Effector memory CD8-positive, alpha-beta T cell (primary cell): ENCODE measurements around the gene BMP5.

Source experiments
- ATAC-seq: fragments of 150-1000 bp; cut with Tn5 transposase; replicated peaks from 2 replicates; pipeline ENCODE4 v1.10.0; 2021; ENCODE audit warnings: mild to moderate bottlenecking, moderate library complexity
- DNase-seq, 3 experiments: peaks; one replicate each; pipeline ENCODE4 v3.0.0; 2021
- H3K27ac Mint-ChIP-seq, 2 donors: one replicate each; pipeline ENCODE4 v1.8.0; 2022; ENCODE audit warnings: mild to moderate bottlenecking in 2 of 2, mixed read lengths in 2 of 2, moderate library complexity in 2 of 2
- H3K27me3 Mint-ChIP-seq, 2 donors: one replicate each; pipeline ENCODE4 v1.8.0; 2022; ENCODE audit warnings: mixed read lengths in 2 of 2
- H3K36me3 Mint-ChIP-seq: one replicate; pipeline ENCODE4 v1.8.0; 2022; ENCODE audit warnings: mild to moderate bottlenecking, moderate library complexity, mixed read lengths; ENCODE audit not compliant: insufficient read depth
- H3K4me1 Mint-ChIP-seq, 2 donors: one replicate each; pipeline ENCODE4 v1.8.0; 2022; ENCODE audit warnings: low read depth in 2 of 2, mixed read lengths in 2 of 2
- H3K4me3 Mint-ChIP-seq, 2 donors: one replicate each; pipeline ENCODE4 v1.8.0; 2022; ENCODE audit warnings: mild to moderate bottlenecking in 2 of 2, mixed read lengths in 2 of 2, moderate library complexity in 2 of 2
- H3K9me3 Mint-ChIP-seq, 2 donors: one replicate each; pipeline ENCODE4 v1.8.0; 2022; ENCODE audit warnings: mixed read lengths in 2 of 2

Gene BMP5

DNA sequence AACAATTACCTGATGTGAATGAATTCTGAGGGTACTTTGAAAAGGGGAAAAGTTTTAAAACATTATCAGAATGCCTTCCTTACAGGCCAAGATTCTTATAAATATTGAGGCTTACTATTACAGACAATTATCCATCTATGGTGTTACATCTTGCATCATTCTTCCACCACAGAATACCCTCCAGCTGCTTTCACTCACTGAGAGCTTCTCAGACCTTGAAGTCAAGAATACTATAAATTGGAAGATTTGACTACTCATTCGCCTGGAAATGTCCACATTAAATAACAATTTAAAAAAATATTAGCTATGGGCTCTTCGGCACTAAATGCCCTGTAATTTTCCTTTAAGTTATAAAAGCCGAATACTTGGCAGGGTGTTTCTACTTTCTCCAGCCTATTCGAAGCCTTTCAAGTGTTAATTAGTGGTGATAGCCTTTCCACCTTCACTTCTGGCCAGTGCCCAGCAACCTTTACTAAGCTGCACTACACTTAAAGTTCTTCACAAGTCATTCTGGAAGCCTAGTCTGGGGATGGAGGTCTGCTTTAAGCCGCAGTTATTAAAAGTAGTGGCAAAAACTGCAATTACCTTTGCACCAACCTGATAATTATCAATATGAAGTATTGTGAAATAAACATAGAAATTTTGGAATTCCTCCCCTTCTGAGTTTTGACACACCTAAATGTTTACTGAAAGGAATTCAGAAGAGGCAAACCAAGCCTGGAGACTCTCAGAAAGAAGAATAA is 100.9 kb downstream of the BMP5 start:
- H3K4me1 Mint-ChIP-seq: no peaks in the 10 kb centered on the region
- H3K4me3 Mint-ChIP-seq: no peak overlapping the region
- H3K27me3 Mint-ChIP-seq: no peaks in the 10 kb centered on the region
- H3K27ac Mint-ChIP-seq: no peak overlapping the region
- ATAC-seq (no peak), DNase-seq (no peak)
- no peaks in the 10 kb centered on the region for H3K36me3 Mint-ChIP-seq
- peaks cover 4 to 12% of the 10 kb centered on the region in 2 donors for H3K9me3 Mint-ChIP-seq

DNA sequence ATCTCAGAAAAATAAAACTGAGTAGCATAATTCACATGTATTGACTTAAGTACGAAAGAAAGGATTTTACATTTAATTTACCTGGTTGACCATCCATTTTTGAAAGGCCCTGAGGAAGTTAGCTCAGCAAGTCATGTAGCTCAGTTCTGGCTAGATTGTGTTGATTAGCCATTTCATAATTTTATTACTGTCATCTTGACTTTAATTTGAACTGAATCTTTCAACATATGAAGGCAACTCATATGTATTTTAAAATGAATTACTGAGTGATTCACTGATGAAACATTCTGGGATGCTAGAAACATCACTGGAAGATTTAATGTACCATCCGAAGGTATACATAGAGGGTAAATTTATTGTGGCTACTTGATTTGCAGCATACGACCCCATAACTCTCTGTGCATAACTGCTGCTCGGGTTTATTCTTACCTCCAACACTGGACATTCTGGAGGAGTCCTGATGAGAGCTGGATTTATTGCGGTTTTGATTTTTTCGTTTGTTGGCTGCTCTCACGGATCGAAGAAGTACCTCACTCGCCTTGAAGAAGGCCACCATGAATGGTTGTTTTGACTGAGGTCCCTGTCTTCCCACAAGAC is 101.7 kb downstream of the BMP5 start:
- DNase-seq: no peak
- H3K4me3 Mint-ChIP-seq: no peak overlapping the region
- no peaks in the 10 kb centered on the region for H3K27me3 Mint-ChIP-seq
- no peaks in the 10 kb centered on the region for H3K4me1 Mint-ChIP-seq
- H3K36me3 Mint-ChIP-seq: no peaks in the 10 kb centered on the region
- no peak for ATAC-seq
- H3K9me3 Mint-ChIP-seq: peaks cover 4 to 12% of the 10 kb centered on the region in 2 donors
- no peak overlapping the region for H3K27ac Mint-ChIP-seq

DNA sequence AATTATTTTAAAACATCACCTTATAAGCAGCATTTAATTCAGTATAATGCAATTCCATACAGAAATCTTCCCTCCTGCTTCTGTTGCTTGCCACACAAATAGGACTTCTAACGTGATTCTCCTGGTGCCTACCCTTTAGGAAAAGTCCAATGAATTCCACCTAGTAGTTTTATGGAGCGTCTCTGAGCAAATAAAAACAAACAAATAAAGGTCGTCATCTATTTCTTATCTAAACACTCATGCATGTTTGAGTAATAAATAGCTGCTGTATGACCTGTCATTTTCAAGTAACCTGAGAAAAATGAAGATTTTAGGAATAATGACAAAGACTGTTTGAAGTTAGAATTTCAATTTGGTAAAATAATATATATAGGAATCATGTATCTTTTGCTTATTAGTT is 102.7 kb downstream of the BMP5 start:
- peaks cover 0 to 6% of the 10 kb centered on the region in 2 donors for H3K9me3 Mint-ChIP-seq
- H3K27ac Mint-ChIP-seq: no peak overlapping the region
- H3K36me3 Mint-ChIP-seq: no peaks in the 10 kb centered on the region
- DNase-seq (no peak), ATAC-seq (no peak)
- no peaks in the 10 kb centered on the region for H3K4me1 Mint-ChIP-seq
- H3K4me3 Mint-ChIP-seq: no peak overlapping the region
- H3K27me3 Mint-ChIP-seq: no peaks in the 10 kb centered on the region

DNA sequence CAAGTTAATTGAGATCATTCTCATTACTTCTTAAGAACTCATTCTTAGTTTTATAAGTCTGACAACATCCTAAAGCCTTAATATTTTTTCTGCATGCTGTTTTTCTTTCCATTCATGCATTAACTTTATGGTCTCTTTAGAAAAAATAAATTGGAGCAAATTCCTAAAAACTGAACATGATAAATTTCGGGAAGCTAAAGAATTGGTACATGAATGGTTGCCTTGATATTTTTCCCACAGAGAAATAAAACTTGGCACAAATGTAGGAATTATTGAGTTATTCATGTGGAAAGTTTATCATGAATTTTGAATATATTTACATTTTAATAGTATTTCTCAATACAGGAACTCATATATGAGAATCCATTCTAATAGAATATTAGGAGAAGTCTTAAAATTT is 115.9 kb downstream of the BMP5 start:
- no peaks in the 10 kb centered on the region for H3K4me1 Mint-ChIP-seq
- ATAC-seq: no peak
- H3K27me3 Mint-ChIP-seq: no peaks in the 10 kb centered on the region
- peaks cover 7 to 18% of the 10 kb centered on the region in 2 donors for H3K9me3 Mint-ChIP-seq
- H3K27ac Mint-ChIP-seq: no peak overlapping the region
- H3K36me3 Mint-ChIP-seq: no peaks in the 10 kb centered on the region
- no peak overlapping the region for H3K4me3 Mint-ChIP-seq
- no peak for DNase-seq

DNA sequence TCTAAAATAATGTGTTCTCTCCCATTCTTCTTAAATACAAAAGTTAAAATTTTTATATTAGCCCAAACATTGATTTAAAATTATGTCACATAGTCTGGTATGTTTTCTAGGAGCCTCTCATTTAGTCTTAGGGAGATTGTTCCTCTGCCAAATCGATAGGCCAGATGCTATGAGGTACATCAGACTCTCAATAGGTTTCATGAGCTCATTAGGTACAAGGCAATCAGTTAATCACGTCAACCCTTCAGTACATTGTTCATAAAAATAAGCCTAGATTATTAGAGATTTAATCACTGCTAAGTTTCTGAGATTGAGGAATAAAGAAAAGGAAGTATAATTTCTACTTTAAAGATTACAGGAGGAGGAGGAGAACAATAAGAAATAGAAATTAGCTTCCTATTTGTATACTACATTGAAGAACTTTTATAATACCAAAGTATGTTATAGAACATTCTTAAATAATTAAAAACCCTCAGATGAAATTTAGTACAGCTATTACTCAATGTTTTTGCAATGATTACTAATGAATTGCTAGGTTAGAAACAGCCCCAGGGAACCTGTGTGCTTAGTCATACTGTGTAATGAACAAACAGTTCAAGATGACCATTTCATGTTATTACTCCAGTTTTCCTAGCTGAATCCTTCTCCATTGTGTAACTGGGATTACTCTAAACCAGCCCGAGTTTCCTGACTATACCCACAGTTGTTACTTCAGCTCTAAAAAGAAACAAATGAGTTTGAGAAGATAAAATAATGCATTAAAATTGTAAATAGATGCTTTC is 117.0 kb downstream of the BMP5 start:
- no peak overlapping the region for H3K27ac Mint-ChIP-seq
- DNase-seq (no peak), ATAC-seq (no peak)
- H3K4me1 Mint-ChIP-seq: no peaks in the 10 kb centered on the region
- peaks cover 8 to 18% of the 10 kb centered on the region in 2 donors for H3K9me3 Mint-ChIP-seq
- no peak overlapping the region for H3K4me3 Mint-ChIP-seq
- H3K27me3 Mint-ChIP-seq: no peaks in the 10 kb centered on the region
- no peaks in the 10 kb centered on the region for H3K36me3 Mint-ChIP-seq

DNA sequence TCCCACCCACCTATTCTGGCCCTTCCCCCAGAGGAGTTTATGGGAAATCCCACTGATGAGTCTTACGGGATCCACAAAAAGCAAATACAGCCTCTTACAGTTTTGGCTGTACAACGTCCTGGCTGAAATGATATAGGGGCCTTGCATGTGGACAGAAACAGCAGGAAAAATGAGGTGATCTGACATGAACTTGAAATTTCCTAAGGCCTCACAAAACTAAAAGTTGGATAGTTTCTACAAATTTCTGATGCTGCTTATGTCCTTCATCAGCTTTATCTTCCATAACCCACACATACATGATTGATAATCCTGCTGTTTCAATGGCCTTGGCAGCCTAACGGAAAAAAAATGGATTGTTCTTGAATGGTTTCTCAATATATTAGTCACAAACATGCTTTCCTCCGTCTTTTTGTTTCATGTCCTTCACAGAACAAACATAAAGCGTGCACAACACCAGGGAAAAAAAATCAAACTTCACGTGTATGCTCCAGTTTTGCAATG is 118.8 kb downstream of the BMP5 start:
- Mint-ChIP-seq H3K4me3 (no peak overlapping the region), H3K4me1 (no peaks in the 10 kb centered on the region), H3K27me3 (no peaks in the 10 kb centered on the region), H3K36me3 (no peaks in the 10 kb centered on the region), H3K9me3 (peaks cover 7 to 17% of the 10 kb centered on the region in 2 donors), H3K27ac (no peak overlapping the region)
- DNase-seq (no peak), ATAC-seq (no peak)

DNA sequence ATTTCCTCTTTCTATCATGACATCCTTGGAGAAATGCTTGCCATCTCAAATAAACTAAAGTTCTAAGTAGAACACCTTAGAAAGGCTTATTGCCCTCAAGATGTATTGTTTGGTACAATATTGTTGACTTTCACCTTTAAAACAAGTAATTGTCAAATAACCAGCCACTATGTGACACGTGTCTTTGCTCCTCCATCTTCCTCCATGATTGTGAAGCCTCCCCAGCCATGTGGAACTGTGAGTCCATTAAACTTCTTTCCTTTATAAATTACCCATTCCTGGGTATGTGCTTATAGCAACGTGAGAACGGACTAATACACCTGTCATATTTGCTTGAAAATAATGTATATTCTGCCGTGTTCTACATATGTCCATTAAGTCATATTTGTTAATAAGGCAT is 126.5 kb downstream of the BMP5 start:
- Mint-ChIP-seq H3K9me3 (peaks cover 11 to 27% of the 10 kb centered on the region in 2 donors), H3K27me3 (no peaks in the 10 kb centered on the region), H3K27ac (no peak overlapping the region), H3K4me1 (no peaks in the 10 kb centered on the region), H3K4me3 (no peak overlapping the region), H3K36me3 (no peaks in the 10 kb centered on the region)
- no peak for ATAC-seq
- no peak for DNase-seq

DNA sequence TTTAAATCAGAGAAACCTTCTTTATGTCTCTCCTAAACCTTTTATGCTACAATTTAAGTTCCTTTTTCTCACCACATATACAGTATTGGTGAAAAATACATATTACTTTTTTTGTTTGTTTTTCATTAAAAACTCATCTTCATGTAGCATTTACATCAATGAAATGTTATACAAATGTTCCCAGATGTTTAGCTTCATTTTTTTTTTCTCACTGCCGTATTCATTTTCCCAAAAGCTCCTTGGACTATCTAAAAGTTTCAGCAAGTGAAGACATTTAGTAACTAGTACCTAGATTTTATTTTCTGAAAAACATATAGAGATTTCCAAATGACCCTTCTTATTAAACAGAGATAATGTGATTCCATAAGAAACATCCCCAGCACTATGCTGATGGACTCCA is 128.9 kb downstream of the BMP5 start:
- H3K27ac Mint-ChIP-seq: no peak overlapping the region
- DNase-seq: no peak
- no peaks in the 10 kb centered on the region for H3K36me3 Mint-ChIP-seq
- no peak for ATAC-seq
- no peaks in the 10 kb centered on the region for H3K27me3 Mint-ChIP-seq
- no peaks in the 10 kb centered on the region for H3K4me1 Mint-ChIP-seq
- H3K9me3 Mint-ChIP-seq: peaks cover 12 to 27% of the 10 kb centered on the region in 2 donors
- no peak overlapping the region for H3K4me3 Mint-ChIP-seq

DNA sequence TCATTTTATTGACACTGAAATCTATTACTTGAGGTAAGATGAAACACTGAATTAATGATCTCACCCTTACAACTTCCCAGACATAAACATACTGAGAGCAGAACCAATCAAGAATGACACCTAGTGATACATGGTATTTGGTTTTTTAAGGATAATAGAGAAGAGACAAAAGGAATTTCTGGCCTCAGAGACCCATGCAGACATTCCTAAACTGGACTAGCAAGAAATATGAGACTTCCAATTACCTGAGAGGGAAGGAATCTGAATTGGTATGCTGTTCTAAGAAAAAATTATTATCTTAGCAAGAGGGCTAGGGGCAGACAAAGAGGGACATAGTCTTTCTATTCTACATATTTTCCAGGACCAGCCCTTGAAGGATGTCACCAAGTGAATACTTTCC is 141.1 kb downstream of the BMP5 start:
- Mint-ChIP-seq H3K27me3 (no peaks in the 10 kb centered on the region), H3K4me3 (no peak overlapping the region), H3K36me3 (no peaks in the 10 kb centered on the region), H3K4me1 (no peaks in the 10 kb centered on the region), H3K27ac (no peak overlapping the region), H3K9me3 (peaks cover 11 to 20% of the 10 kb centered on the region in 2 donors)
- DNase-seq: no peak
- no peak for ATAC-seq

DNA sequence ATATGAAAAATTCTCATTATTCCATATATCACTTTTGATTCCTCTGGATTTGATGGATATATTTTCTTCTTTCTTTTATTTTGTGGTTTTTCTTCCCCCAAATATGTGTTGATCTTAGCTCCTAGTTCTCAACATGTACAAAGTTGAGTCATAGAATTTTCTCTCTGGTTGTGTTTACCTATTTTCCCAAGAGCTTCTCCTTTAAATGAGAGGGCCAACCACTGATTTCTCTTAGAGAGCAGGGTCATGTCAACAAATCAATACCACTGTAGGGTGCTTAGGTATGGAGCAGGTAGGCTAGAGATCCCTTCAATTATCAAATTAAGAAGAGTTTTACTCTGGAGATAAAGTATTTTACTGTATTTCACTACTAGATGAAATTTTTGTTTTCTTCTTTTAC is 145.7 kb downstream of the BMP5 start:
- no peak overlapping the region for H3K27ac Mint-ChIP-seq
- H3K36me3 Mint-ChIP-seq: no peaks in the 10 kb centered on the region
- no peaks in the 10 kb centered on the region for H3K27me3 Mint-ChIP-seq
- H3K9me3 Mint-ChIP-seq: peaks cover 5 to 6% of the 10 kb centered on the region in 2 donors
- no peak overlapping the region for H3K4me3 Mint-ChIP-seq
- ATAC-seq (no peak), DNase-seq (no peak)
- no peaks in the 10 kb centered on the region for H3K4me1 Mint-ChIP-seq

DNA sequence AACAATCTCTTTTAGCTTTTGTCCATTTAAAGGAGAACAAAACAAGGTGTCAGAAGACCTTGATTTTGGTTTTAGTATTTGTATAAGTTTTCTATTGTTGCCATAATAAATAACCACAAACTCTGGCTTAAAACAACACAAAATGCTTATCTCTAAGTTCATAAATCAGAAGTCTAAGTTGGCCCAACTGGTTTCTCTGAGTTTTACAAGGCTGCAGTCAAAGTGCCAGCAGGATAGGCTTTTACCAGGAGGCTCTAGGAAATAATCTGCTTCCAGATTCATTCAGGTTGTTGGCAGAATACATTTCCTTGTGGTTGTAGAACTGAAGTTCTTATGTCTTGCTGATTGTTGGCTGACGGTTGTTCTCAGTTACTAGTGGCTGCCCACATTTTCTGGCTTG is 149.2 kb downstream of the BMP5 start:
- no peaks in the 10 kb centered on the region for H3K4me1 Mint-ChIP-seq
- no peak overlapping the region for H3K27ac Mint-ChIP-seq
- ATAC-seq (no peak), DNase-seq (no peak)
- peaks cover 5 to 6% of the 10 kb centered on the region in 2 donors for H3K9me3 Mint-ChIP-seq
- H3K4me3 Mint-ChIP-seq: no peak overlapping the region
- H3K36me3 Mint-ChIP-seq: no peaks in the 10 kb centered on the region
- no peaks in the 10 kb centered on the region for H3K27me3 Mint-ChIP-seq

DNA sequence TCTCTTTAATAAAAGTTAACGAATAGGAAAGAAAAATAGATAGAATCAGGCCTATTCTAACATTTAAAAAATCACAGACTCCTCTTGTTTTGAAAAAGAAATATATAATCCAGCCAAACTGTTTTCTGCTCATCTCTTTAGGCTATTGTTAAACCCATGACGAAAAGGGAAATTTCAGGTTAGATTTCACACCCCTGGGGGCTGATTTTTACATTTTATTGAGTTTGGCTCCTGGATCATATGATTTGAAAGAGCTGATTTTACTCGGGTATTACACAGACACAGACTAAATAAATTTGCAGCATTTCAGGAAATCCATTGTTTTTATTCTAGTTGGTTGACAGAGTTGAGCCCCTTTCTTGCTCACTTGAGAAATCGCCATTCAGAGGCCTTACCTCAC is 160.6 kb downstream of the BMP5 start:
- no peak for ATAC-seq
- no peak overlapping the region for H3K4me3 Mint-ChIP-seq
- H3K36me3 Mint-ChIP-seq: no peaks in the 10 kb centered on the region
- no peak overlapping the region for H3K27ac Mint-ChIP-seq
- H3K27me3 Mint-ChIP-seq: no peaks in the 10 kb centered on the region
- peaks cover 10 to 12% of the 10 kb centered on the region in 2 donors for H3K9me3 Mint-ChIP-seq
- no peak for DNase-seq
- H3K4me1 Mint-ChIP-seq: peaks cover 0 to 1% of the 10 kb centered on the region in 2 donors

DNA sequence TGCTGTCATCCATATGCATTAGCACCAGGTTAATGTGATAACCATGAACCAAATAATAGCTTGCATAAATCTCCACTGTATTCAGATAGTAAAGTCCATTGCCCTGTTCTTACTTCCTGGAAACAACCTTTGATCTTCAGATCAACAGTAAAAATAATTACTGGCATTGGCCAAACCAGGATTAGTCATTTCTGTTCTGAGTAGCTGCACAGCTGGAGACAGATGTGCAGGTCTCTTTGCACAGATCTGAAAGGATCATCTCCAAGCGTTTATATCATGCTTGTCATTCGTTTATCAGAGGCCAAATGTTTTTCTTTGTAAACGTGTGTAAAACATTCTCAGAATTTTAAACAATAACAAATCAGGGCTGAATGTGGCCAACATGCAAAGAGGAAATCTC is 162.0 kb downstream of the BMP5 start:
- Mint-ChIP-seq H3K36me3 (no peaks in the 10 kb centered on the region), H3K9me3 (peaks cover 10 to 14% of the 10 kb centered on the region in 2 donors), H3K4me3 (no peak overlapping the region), H3K27me3 (no peaks in the 10 kb centered on the region), H3K4me1 (peaks cover 0 to 1% of the 10 kb centered on the region in 2 donors), H3K27ac (no peak overlapping the region)
- ATAC-seq (no peak), DNase-seq (no peak)

DNA sequence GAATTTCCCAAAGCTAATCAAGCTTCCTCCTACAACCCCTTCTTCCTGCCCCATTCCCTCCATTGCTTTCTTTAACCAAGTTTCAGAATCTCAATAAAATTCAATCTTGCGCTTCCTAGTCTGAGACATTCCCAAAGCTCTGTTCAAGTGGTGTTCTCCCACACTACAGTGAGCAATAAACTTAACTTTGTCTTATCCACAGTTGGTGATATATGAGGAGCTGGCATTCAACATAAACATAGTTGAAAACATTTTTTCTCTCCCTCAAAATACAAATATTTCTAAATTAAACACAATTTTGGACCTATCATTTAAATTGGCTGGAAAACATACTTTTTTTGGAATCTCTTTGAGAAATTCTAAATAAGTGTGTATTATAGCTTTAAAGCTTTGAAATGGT is 166.7 kb downstream of the BMP5 start:
- no peak overlapping the region for H3K27ac Mint-ChIP-seq
- H3K9me3 Mint-ChIP-seq: peaks cover 3 to 9% of the 10 kb centered on the region in 2 donors
- peaks cover 0 to 1% of the 10 kb centered on the region in 2 donors for H3K4me1 Mint-ChIP-seq
- no peaks in the 10 kb centered on the region for H3K36me3 Mint-ChIP-seq
- DNase-seq (no peak), ATAC-seq (no peak)
- H3K27me3 Mint-ChIP-seq: no peaks in the 10 kb centered on the region
- no peak overlapping the region for H3K4me3 Mint-ChIP-seq
